ENCODE data around the gene S100A13. TPM values are rescaled to one million over a fixed set of nuclear protein-coding genes. Genes with fewer than 3 reads are reported as not detected.
A peak's percentile ranks its signal among the peaks of the same experiment; 100 is the strongest.

The S100A13 gene
- total and polyA plus RNA-seq, 7 experiments from 2014 or later = 1.4 to 4.0 (median 3.0) TPM

DNA sequence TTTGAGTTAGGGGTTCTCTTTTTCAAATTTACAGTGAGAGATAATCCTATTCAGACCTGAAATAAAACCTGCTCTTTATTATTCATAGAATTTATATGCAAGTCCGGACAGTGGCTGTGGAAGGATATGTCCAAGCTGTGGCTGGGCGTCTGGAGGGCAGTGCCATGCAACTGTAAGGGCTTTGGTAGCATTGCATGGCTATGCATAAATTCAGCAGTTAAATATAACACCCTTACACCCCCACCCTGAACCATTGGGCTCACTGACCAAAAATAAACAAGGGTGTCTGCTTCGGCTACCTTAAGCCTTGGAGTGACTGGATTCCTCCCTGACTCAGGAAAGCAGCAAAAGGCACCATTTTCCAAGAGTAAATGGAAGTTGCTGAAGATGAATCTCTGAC is 12.0 kb upstream of the S100A13 start:
- CTCF ChIA-PET = interaction anchor here (1.3 kb wide), 1 partner anchor 128 kb away, joined by 5 read pairs; no protein-coding TSS in a partner anchor

DNA sequence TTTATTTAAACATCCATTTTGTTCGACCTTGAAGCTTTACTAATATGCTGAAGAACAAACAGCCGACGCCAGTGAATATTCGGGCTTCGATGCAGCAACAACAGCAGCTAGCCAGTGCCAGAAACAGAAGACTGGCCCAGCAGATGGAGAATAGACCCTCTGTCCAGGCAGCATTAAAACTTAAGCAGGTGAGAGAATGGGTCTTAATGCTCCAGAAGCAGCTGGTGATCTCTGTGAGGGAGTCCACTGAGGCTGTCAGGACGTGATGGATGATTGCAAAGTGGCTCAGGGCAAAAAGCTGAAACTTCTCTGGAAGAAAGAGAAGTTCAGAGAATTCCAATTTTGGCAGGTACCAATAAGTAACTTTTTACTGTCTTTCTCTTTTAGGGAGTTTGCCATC is 11.0 kb upstream of the S100A13 start:
- peaks cover 22 to 83% (median 46%) of the 10 kb centered on the region in 3 experiments for H3K36me3 ChIP-seq (ENCODE audit: control insufficient read depth in 2 of 3, insufficient read depth in 3 of 3, low read length in 3 of 3)
- POLR2A ChIA-PET = interaction anchor here (0.7 to 1.7 kb wide), 8 partner anchors 10 to 353 kb away, joined by 3 to 11 read pairs (median 4); partner anchors contain the start of gene SNAPIN
- CTCF ChIA-PET = interaction anchor here (0.7 to 1.4 kb wide), 4 partner anchors 14 to 107 kb away, joined by 3 to 5 read pairs (median 4); partner anchors contain the start of gene ILF2
- ATAC-seq (no peak), DNase-seq (no peak)
- H3K4me1 ChIP-seq (ENCODE audit: control insufficient read depth in 2 of 2, insufficient read depth in 2 of 2, low read length in 2 of 2) = peaks cover 9 to 25% of the 10 kb centered on the region in 2 donors
- intact Hi-C loops (cut with micrococcal nuclease) = loop anchor here in 1 of 2 donors (10.0 kb wide), 1 partner anchor 283 kb away; the partner anchor contains the start of gene S100A9
- peak overlapping the region; percentile 14 for H3K27ac ChIP-seq (ENCODE audit: low read depth, low read length)
- H3K27me3 ChIP-seq (ENCODE audit: control insufficient read depth in 2 of 2, insufficient read depth in 2 of 2, low read length in 2 of 2) = no peaks in the 10 kb centered on the region
- Mint-ChIP-seq H3K9me3 (peaks cover 0 to 1% (median 0%) of the 10 kb centered on the region in 11 donors), H3K4me3 (peak overlapping the region in 2 of 10 donors; percentile 5 to 28), H3K27me3 (peaks cover 0 to 3% (median 0%) of the 10 kb centered on the region in 5 donors), H3K36me3 (peaks cover 16 to 36% (median 25%) of the 10 kb centered on the region in 5 donors), H3K4me1 (peaks cover 22 to 80% (median 57%) of the 10 kb centered on the region in 7 donors), H3K27ac (peak overlapping the region in 1 of 9 donors; percentile 14)
- H3K9me3 ChIP-seq (ENCODE audit: control insufficient read depth in 2 of 3, low read length in 3 of 3) = no peaks in the 10 kb centered on the region
- no peak overlapping the region for H3K4me3 ChIP-seq (ENCODE audit: low read length)

More for the DNA sequence above, 12.0 kb upstream of the S100A13 start:
- peaks cover 5 to 25% of the 10 kb centered on the region in 2 donors for H3K4me1 ChIP-seq (ENCODE audit: control insufficient read depth in 2 of 2, insufficient read depth in 2 of 2, low read length in 2 of 2)
- intact Hi-C loops (cut with micrococcal nuclease) = loop anchor here in 1 of 2 donors (10.0 kb wide), 1 partner anchor 284 kb away; the partner anchor contains the start of gene S100A9
- H3K9me3 ChIP-seq (ENCODE audit: control insufficient read depth in 2 of 3, low read length in 3 of 3) = no peaks in the 10 kb centered on the region
- H3K36me3 ChIP-seq (ENCODE audit: control insufficient read depth in 2 of 3, insufficient read depth in 3 of 3, low read length in 3 of 3) = peaks cover 22 to 85% (median 54%) of the 10 kb centered on the region in 3 experiments
- H3K9me3 Mint-ChIP-seq = peaks cover 0 to 1% (median 0%) of the 10 kb centered on the region in 11 donors
- no peak for ATAC-seq
- peaks cover 24 to 80% (median 60%) of the 10 kb centered on the region in 7 donors for H3K4me1 Mint-ChIP-seq
- H3K27me3 ChIP-seq (ENCODE audit: control insufficient read depth in 2 of 2, insufficient read depth in 2 of 2, low read length in 2 of 2) = no peaks in the 10 kb centered on the region
- no peaks in the 10 kb centered on the region for H3K27me3 Mint-ChIP-seq
- H3K4me3 ChIP-seq (ENCODE audit: low read length) = no peak overlapping the region
- H3K4me3 Mint-ChIP-seq = no peak overlapping the region
- DNase-seq = no peak
- POLR2A ChIA-PET = interaction anchor here (1.0 to 1.7 kb wide), 3 partner anchors 10 to 94 kb away, joined by 3 to 9 read pairs (median 5); partner anchors contain the start of gene S100A4
- H3K36me3 Mint-ChIP-seq = peaks cover 21 to 41% (median 35%) of the 10 kb centered on the region in 5 donors
- H3K27ac Mint-ChIP-seq = peak overlapping the region in 1 of 9 donors; percentile 78
- H3K27ac ChIP-seq (ENCODE audit: low read depth, low read length) = no peak overlapping the region

DNA sequence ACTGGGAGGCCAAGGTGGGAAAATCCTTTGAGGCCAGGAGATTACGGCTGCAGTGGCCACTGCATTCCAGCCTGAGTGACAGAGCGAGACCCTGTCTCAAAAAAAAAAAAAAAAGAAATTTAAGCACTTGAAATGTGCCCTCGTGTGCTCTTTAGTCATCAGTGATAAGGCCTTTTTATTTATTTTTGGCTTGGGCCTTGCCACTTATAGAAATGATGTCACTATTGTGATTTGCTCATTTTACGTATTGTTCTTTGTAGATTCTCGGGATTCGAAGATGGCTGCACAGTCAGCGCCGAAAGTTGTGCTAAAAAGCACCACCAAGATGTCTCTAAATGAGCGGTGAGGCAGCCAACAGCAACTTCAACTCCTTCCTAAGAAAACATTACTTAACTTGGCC is 9.0 kb upstream of the S100A13 start:
- Histone ChIP-seq H3K27me3 (ENCODE audit: control insufficient read depth in 2 of 2, insufficient read depth in 2 of 2, low read length in 2 of 2) (no peaks in the 10 kb centered on the region), H3K4me3 (ENCODE audit: low read length) (no peak overlapping the region), H3K4me1 (ENCODE audit: control insufficient read depth in 2 of 2, insufficient read depth in 2 of 2, low read length in 2 of 2) (peaks cover 11 to 25% of the 10 kb centered on the region in 2 donors), H3K9me3 (ENCODE audit: control insufficient read depth in 2 of 3, low read length in 3 of 3) (no peaks in the 10 kb centered on the region), H3K27ac (ENCODE audit: low read depth, low read length) (peak overlapping the region; percentile 66), H3K36me3 (ENCODE audit: control insufficient read depth in 2 of 3, insufficient read depth in 3 of 3, low read length in 3 of 3) (peaks cover 12 to 64% (median 28%) of the 10 kb centered on the region in 3 experiments)
- ChIA-PET CTCF (no interaction called here), POLR2A (interaction anchor here (0.6 to 1.2 kb wide), 2 partner anchors 16 to 103 kb away, joined by 3 to 6 read pairs; no protein-coding TSS in a partner anchor)
- Mint-ChIP-seq H3K9me3 (peaks cover 0 to 4% (median 0%) of the 10 kb centered on the region in 11 donors), H3K4me1 (peaks cover 32 to 65% (median 49%) of the 10 kb centered on the region in 7 donors), H3K36me3 (peaks cover 8 to 26% (median 18%) of the 10 kb centered on the region in 5 donors), H3K27me3 (peaks cover 0 to 3% (median 0%) of the 10 kb centered on the region in 5 donors), H3K4me3 (peak overlapping the region in 8 of 10 donors; percentile 67 to 100 (median 100)), H3K27ac (peak overlapping the region in 5 of 9 donors; percentile 45 to 100 (median 79))
- intact Hi-C loops (cut with micrococcal nuclease) = loop anchor here in 1 of 2 donors (10.0 kb wide), 1 partner anchor 282 kb away; the partner anchor contains the start of gene S100A9
- DNase-seq (no peak), ATAC-seq (no peak)

DNA sequence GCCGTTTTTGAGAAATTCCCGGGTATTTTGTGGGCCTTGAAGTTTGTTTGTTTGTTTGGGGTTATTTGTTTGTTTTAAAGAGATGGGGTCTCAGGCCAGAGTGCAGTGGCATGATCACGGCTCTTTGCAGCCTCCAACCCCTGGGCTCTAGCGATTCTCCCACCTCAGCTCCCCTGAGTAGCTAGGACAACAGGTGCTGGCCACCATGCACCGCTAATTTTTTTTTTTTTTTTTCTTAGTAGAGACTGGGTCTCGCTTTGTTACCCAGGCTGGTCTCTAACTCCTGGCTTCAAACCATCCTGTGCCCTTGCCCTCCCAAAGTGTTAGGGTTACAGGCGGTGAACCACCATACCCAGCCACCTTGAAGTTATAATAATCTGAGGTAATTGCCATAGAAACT is 8.6 kb upstream of the S100A13 start:
- POLR2A ChIA-PET = interaction anchor here (0.5 to 3.5 kb wide), 5 partner anchors 12 to 646 kb away, joined by 3 to 99 read pairs (median 6); partner anchors contain the start of gene ILF2
- peak overlapping the region; percentile 12 for H3K4me3 ChIP-seq (ENCODE audit: low read length)
- H3K27ac ChIP-seq (ENCODE audit: low read depth, low read length) = peak overlapping the region; percentile 66
- Mint-ChIP-seq H3K36me3 (peaks cover 8 to 22% (median 15%) of the 10 kb centered on the region in 5 donors), H3K4me1 (peaks cover 29 to 60% (median 44%) of the 10 kb centered on the region in 7 donors), H3K27me3 (peaks cover 0 to 3% (median 0%) of the 10 kb centered on the region in 5 donors), H3K27ac (peak overlapping the region in 8 of 9 donors; percentile 29 to 100 (median 73)), H3K9me3 (peaks cover 0 to 4% (median 0%) of the 10 kb centered on the region in 11 donors), H3K4me3 (peak overlapping the region; percentile 77 to 100 (median 98))
- H3K9me3 ChIP-seq (ENCODE audit: control insufficient read depth in 2 of 3, low read length in 3 of 3) = no peaks in the 10 kb centered on the region
- CTCF ChIA-PET = interaction anchor here (0.6 kb wide), 1 partner anchor 300 kb away, joined by 3 read pairs; no protein-coding TSS in a partner anchor
- H3K4me1 ChIP-seq (ENCODE audit: control insufficient read depth in 2 of 2, insufficient read depth in 2 of 2, low read length in 2 of 2) = peaks cover 11 to 25% of the 10 kb centered on the region in 2 donors
- H3K27me3 ChIP-seq (ENCODE audit: control insufficient read depth in 2 of 2, insufficient read depth in 2 of 2, low read length in 2 of 2) = no peaks in the 10 kb centered on the region
- peaks cover 8 to 59% (median 24%) of the 10 kb centered on the region in 3 experiments for H3K36me3 ChIP-seq (ENCODE audit: control insufficient read depth in 2 of 3, insufficient read depth in 3 of 3, low read length in 3 of 3)
- intact Hi-C loops (cut with micrococcal nuclease) = loop anchor here in 1 of 2 donors (2.0 to 10.0 kb wide), 2 partner anchors 91 to 281 kb away; partner anchors contain the start of gene S100A9
- ATAC-seq (no peak), DNase-seq (no peak)

DNA sequence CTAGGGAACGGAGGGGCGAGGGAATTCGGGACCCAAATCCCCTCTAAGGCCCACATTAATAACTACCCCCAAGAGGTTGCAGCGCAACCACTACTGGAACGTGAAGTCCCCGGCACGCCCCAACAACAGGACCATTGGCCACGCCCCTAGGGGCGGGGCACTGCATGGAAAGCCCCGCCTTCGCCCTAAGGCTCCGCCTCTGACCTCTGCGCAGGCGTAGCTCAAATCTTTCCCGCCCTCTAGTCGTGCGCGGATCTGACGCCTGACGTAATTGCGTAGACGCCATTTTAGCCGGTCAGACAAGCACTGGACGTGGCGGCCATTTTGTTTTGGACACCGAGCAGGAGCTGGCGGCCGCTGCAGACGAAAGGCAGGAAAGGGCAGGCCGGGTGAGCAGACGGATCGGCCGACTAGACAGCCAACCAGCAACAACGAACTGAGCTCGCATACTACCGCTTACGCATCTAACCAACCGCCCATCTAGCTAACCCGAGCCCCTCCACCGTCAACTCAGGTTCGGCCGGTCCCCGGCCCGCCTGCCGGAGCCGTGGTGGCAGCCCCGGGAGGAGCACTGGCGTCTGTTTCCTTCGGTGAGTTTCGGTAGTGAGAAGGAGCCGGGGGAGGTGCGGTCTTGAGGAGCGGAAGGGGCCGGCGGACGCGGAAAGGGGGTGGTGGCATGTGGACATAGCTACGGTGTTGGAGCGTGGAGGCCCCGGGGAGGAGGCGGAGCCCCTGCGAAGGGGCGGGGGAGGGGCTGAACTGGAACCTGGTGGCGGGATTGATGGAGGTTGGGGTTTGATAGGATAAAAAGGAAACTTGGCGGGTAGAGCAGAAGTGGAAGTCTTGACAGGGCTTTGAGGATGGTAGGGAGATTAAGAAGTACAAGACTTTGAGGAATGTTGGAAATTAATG is 6.7 kb upstream of the S100A13 start, which contains the start of gene CHTOP:
Gene CHTOP (plus strand): TSS at position 313 of the 912 bp plus-strand sequence. CDS start 2,523 bp downstream, outside the sequence.
- intact Hi-C loops (cut with micrococcal nuclease) = loop anchor here (1.0 to 10.0 kb wide), 11 partner anchors 24 to 586 kb away; partner anchors contain the start of genes S100A4 (in 2 of the 2), SNAPIN (in 2 of the 2), GATAD2B (in 1 of the 2) and RPS27 (in 1 of the 2)
- peaks cover 30 to 52% (median 41%) of the 10 kb centered on the region in 7 donors for H3K4me1 Mint-ChIP-seq

More for the DNA sequence above, 6.7 kb upstream of the S100A13 start, which contains the start of gene CHTOP:
- CTCF ChIA-PET = interaction anchor here (0.9 to 1.6 kb wide), 3 partner anchors 14 to 124 kb away, joined by 3 to 4 read pairs (median 3); no protein-coding TSS in a partner anchor
- ATAC-seq (peak; percentile 95), DNase-seq (peak; percentile 96 to 99 (median 96))
- peaks cover 8 to 22% (median 15%) of the 10 kb centered on the region in 5 donors for H3K36me3 Mint-ChIP-seq
- POLR2A ChIA-PET = interaction anchor here (0.6 to 3.5 kb wide), 20 partner anchors 14 to 585 kb away, joined by 3 to 99 read pairs (median 5); partner anchors contain the start of genes ILF2, INTS3, JTB and RPS27
- H3K9me3 ChIP-seq (ENCODE audit: control insufficient read depth in 2 of 3, low read length in 3 of 3) = no peaks in the 10 kb centered on the region
- peak within 1 kb of the TSS; percentile 99 for H3K4me3 ChIP-seq (ENCODE audit: low read length)
- H3K27ac Mint-ChIP-seq = peak within 1 kb of the TSS; percentile 98 to 100 (median 100)
- H3K27me3 ChIP-seq (ENCODE audit: control insufficient read depth in 2 of 2, insufficient read depth in 2 of 2, low read length in 2 of 2) = no peaks in the 10 kb centered on the region
- H3K27ac ChIP-seq (ENCODE audit: low read depth, low read length) = peak within 1 kb of the TSS; percentile 98
- peaks cover 11 to 25% of the 10 kb centered on the region in 2 donors for H3K4me1 ChIP-seq (ENCODE audit: control insufficient read depth in 2 of 2, insufficient read depth in 2 of 2, low read length in 2 of 2)
- peaks cover 0 to 3% (median 0%) of the 10 kb centered on the region in 5 donors for H3K27me3 Mint-ChIP-seq
- H3K36me3 ChIP-seq (ENCODE audit: control insufficient read depth in 2 of 3, insufficient read depth in 3 of 3, low read length in 3 of 3) = peaks cover 0 to 40% (median 18%) of the 10 kb centered on the region in 3 experiments
- H3K9me3 Mint-ChIP-seq = peaks cover 0 to 4% (median 0%) of the 10 kb centered on the region in 11 donors
- H3K4me3 Mint-ChIP-seq = peak within 1 kb of the TSS; percentile 97 to 100 (median 99)
